Measurements from ENCODE around the gene KCNJ15. TPM values are rescaled to one million over a fixed set of nuclear protein-coding genes. Genes with fewer than 3 reads are reported as not detected.
A peak's percentile ranks its signal among the peaks of the same experiment; 100 is the strongest.

The KCNJ15 gene
- total and polyA plus RNA-seq, 10 donors: 0.27 to 45.6 (median 16.8) TPM

DNA sequence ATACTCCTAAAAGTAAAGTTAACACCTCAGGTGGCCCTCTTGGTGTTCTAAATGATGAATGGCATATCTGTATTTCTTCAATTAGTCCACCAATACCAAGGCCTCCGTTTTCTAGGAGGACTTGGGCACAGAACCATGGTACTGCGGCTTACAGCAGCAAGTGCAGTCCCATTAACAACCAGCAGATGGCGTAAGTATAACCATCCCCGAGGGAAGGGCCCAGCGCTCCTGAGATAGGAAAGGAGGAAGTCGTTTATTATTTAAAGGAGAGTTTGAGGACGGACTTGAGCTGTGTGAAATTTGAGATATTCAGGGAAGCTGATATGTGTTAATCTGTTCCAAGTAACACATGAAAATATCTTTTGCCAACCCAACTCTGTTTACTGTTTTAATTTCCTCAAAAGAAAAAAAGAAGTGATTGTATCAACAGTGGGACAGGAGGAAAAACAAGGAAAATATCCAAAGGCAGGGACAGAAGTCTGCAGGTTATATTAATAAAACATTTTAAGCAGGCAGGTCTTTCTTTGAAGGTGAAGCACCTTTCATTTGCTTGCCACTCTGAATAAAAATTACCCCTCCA lies 37.7 kb upstream of the KCNJ15 start:
- Histone ChIP-seq H3K9me3 (peaks cover 8 to 36% (median 25%) of the 10 kb centered on the region in 8 donors), H3K27me3 (replicated peaks in 1 of 7) (no peaks in the 10 kb centered on the region), H3K36me3 (no peaks in the 10 kb centered on the region), H3K4me1 (peaks cover 0 to 16% (median 6%) of the 10 kb centered on the region in 6 donors), H3K4me3 (peak overlapping the region in 1 of 8 donors; percentile 22), H3K27ac (peak overlapping the region in 7 of 8 donors; percentile 21 to 82 (median 69))
- intact Hi-C loops (cut with DNase I; ENCODE audit: low total_unique reads): loop anchor here (5.0 kb wide), 1 partner anchor 133 kb away; no protein-coding TSS in a partner anchor
- DNase-seq: peak; percentile 85
- TF ChIP-seq POLR2AphosphoS5 (IDR thresholded peaks at IDR 0.05): peak in 1 of 3 donors; percentile 37
- TF ChIP-seq, protein P1, sequence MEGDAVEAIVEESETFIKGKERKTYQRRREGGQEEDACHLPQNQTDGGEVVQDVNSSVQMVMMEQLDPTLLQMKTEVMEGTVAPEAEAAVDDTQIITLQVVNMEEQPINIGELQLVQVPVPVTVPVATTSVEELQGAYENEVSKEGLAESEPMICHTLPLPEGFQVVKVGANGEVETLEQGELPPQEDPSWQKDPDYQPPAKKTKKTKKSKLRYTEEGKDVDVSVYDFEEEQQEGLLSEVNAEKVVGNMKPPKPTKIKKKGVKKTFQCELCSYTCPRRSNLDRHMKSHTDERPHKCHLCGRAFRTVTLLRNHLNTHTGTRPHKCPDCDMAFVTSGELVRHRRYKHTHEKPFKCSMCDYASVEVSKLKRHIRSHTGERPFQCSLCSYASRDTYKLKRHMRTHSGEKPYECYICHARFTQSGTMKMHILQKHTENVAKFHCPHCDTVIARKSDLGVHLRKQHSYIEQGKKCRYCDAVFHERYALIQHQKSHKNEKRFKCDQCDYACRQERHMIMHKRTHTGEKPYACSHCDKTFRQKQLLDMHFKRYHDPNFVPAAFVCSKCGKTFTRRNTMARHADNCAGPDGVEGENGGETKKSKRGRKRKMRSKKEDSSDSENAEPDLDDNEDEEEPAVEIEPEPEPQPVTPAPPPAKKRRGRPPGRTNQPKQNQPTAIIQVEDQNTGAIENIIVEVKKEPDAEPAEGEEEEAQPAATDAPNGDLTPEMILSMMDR (IDR thresholded peaks at IDR 0.05 in 8 of 11, conservative IDR thresholded peaks at IDR 0.05 in 3 of 11): peak; percentile 85 to 97 (median 93)
- no peak for TF ChIP-seq POLR2A (IDR thresholded peaks at IDR 0.05)
- 3 to 9% (median 5%) methylated on average over 7 of the region's 7 CpGs for WGBS, 5 donors

DNA sequence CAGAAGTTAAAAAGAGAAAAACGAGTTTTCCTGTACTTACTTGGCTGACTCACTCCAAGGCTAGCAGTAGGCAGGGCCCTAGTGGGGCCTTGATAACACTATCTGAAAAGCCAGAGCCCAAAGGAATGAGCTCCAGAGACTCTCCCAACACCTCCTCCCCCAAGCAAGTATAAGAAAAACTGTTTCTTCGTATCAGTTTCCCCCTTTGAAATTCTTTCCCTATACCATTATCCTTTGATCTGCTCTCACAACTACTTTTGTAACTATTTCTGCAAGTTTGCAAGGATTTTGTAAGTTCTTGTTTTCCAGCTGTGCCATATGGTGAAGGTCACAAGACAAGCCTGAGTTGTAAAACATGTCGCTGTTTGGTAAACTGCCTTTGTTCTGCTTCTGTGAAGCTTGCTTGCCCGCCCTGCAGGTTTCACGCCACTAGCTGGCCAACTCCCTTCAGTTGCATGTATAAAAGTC lies 36.5 kb upstream of the KCNJ15 start:
- Histone ChIP-seq H3K4me1 (peaks cover 0 to 16% (median 6%) of the 10 kb centered on the region in 6 donors), H3K36me3 (no peaks in the 10 kb centered on the region), H3K27ac (peak overlapping the region in 7 of 8 donors; percentile 21 to 82 (median 69)), H3K4me3 (peak overlapping the region in 1 of 8 donors; percentile 22), H3K27me3 (replicated peaks in 1 of 7) (no peaks in the 10 kb centered on the region), H3K9me3 (peaks cover 9 to 47% (median 37%) of the 10 kb centered on the region in 8 donors)
- TF ChIP-seq, protein P1 (IDR thresholded peaks at IDR 0.05 in 8 of 11, conservative IDR thresholded peaks at IDR 0.05 in 3 of 11): no peak
- TF ChIP-seq POLR2AphosphoS5 (IDR thresholded peaks at IDR 0.05): no peak
- TF ChIP-seq POLR2A (IDR thresholded peaks at IDR 0.05): no peak
- intact Hi-C loops (cut with DNase I; ENCODE audit: low total_unique reads): no loop called here
- no peak for DNase-seq
- WGBS, 5 donors: 47 to 71% (median 63%) methylated on average over 5 of the region's 5 CpGs

DNA sequence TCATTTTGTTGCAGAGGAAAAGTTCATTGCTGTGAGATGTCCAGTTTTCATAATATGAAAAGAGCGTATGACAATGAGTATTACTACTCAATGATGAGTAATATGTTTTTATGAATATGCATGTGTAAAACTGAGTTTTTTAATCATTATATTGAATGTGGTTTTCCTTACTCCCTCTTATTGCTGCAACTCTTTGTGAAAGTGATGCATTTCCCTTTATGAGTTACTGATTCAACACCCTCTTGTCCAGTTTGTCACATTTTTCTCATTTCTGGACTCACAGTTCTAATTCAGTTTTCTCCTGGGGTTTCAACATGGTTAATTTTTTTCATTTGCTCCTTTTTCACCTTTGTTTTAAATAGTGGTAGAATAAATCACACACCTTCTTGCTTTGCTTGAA lies 35.2 kb upstream of the KCNJ15 start:
- TF ChIP-seq, protein P1 (IDR thresholded peaks at IDR 0.05 in 8 of 11, conservative IDR thresholded peaks at IDR 0.05 in 3 of 11): no peak
- TF ChIP-seq POLR2AphosphoS5 (IDR thresholded peaks at IDR 0.05) (no peak), POLR2A (IDR thresholded peaks at IDR 0.05) (no peak)
- no peak overlapping the region for H3K4me3 ChIP-seq
- H3K4me1 ChIP-seq: peaks cover 0 to 16% (median 6%) of the 10 kb centered on the region in 6 donors
- intact Hi-C loops (cut with DNase I; ENCODE audit: low total_unique reads): no loop called here
- 5 to 95% (median 44%) methylated on average over 1 of the region's 1 CpG for WGBS, 5 donors
- H3K27ac ChIP-seq: peak overlapping the region in 3 of 8 donors; percentile 69 to 82 (median 78)
- H3K36me3 ChIP-seq: no peaks in the 10 kb centered on the region
- H3K27me3 ChIP-seq (replicated peaks in 1 of 7): no peaks in the 10 kb centered on the region
- H3K9me3 ChIP-seq: peaks cover 9 to 60% (median 49%) of the 10 kb centered on the region in 8 donors
- no peak for DNase-seq

DNA sequence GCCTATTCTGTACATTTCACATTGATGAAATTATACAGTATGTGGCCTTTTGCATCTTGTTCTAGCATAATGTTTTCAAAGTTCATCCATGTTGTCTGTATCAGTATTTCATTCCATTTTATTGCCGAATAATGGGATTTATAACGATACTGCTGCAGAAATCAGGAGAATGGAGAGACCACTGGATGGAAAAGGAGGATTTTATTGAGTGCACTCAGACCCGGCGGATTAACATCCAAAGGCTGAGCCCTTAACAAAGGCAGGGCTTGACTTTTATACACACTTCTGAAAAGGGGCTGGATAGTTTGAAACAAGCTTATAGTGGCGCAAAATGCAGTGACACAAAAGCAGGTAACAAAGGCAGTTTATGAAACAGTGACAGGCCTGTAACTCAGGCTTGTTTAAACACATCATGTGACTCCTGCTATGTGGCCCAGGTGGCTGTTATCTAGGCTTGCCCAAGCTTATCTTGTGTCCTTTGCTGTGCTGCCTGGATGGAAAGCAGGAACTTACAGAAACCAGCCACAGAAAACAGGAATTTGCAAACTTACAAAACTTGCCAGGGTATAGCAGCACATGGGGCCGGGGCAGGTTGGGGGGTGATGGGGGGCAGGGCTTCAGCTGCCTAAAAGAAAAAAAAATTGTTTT lies 32.8 kb upstream of the KCNJ15 start:
- intact Hi-C loops (cut with DNase I; ENCODE audit: low total_unique reads): no loop called here
- 85 to 93% (median 85%) methylated on average over 6 of the region's 6 CpGs for WGBS, 5 donors

More for the DNA sequence above, 32.8 kb upstream of the KCNJ15 start:
- Histone ChIP-seq H3K4me3 (peak overlapping the region in 1 of 8 donors; percentile 35), H3K27ac (peak overlapping the region in 6 of 8 donors; percentile 26 to 78 (median 46)), H3K4me1 (peaks cover 0 to 14% (median 5%) of the 10 kb centered on the region in 6 donors), H3K36me3 (no peaks in the 10 kb centered on the region), H3K9me3 (peaks cover 9 to 84% (median 72%) of the 10 kb centered on the region in 8 donors), H3K27me3 (replicated peaks in 1 of 7) (no peaks in the 10 kb centered on the region)
- TF ChIP-seq, protein P1 (IDR thresholded peaks at IDR 0.05 in 8 of 11, conservative IDR thresholded peaks at IDR 0.05 in 3 of 11): no peak
- no peak for DNase-seq

Data from spleen (tissue), 11 donors.